NCI-H2107 treated with DMSO at 0.1 percent for 48 hours (cell line): ENCODE measurements around the gene NOP14.
"Not testable (repeated sequence)": the region's sequence is repeated elsewhere in the genome, so short reads cannot be mapped to it uniquely, and the experiment has no call there.

Experiments used
- DNase-seq: peaks from one replicate; lab custom pipeline; 2025; ENCODE audit not compliant: unreplicated experiment; lab: John Stamatoyannopoulos, UW

The NOP14 gene

GRCh38 chr4:2961811-2962441 is 1.3 kb downstream of the NOP14 start:
- no peak for DNase-seq

- DNase-seq, result no peak
These were observed 1.8 kb downstream of the NOP14 start for GRCh38 chr4:2961421-2961810.

- DNase-seq, result not testable (repeated sequence)
These were observed 2.8 kb downstream of the NOP14 start for GRCh38 chr4:2960450-2960849.

GRCh38 chr4:2958446-2958845 is 4.8 kb downstream of the NOP14 start:
- no peak for DNase-seq

GRCh38 chr4:2955186-2956044 is 7.8 kb downstream of the NOP14 start:
- not testable (repeated sequence) for DNase-seq

GRCh38 chr4:2954358-2955185 is 8.6 kb downstream of the NOP14 start:
- DNase-seq, result no peak

GRCh38 chr4:2953496-2953895 is 9.7 kb downstream of the NOP14 start:
- no peak for DNase-seq

GRCh38 chr4:2950221-2950989 is 12.8 kb downstream of the NOP14 start:
- no peak for DNase-seq

GRCh38 chr4:2949782-2950125 is 13.5 kb downstream of the NOP14 start:
- no peak for DNase-seq

GRCh38 chr4:2948895-2949781 is 14.1 kb downstream of the NOP14 start:
- DNase-seq, result no peak

GRCh38 chr4:2947926-2948325 is 15.3 kb downstream of the NOP14 start:
- no peak for DNase-seq

GRCh38 chr4:2946812-2947600 is 16.2 kb downstream of the NOP14 start:
- no peak for DNase-seq

- DNase-seq, result not testable (repeated sequence)
These were observed 17.3 kb downstream of the NOP14 start for GRCh38 chr4:2945619-2946604.

- DNase-seq, result no peak
These were observed 18.4 kb downstream of the NOP14 start for GRCh38 chr4:2944586-2945526.

GRCh38 chr4:2944091-2944482 is 19.1 kb downstream of the NOP14 start:
- no peak for DNase-seq

GRCh38 chr4:2943364-2944090 is 19.7 kb downstream of the NOP14 start:
- DNase-seq, result no peak
